NCI-H524 treated with DMSO at 0.1 percent for 48 hours (cell line): ENCODE measurements around the gene TNFRSF17.
"Not testable (repeated sequence)": the region's sequence is repeated elsewhere in the genome, so short reads cannot be mapped to it uniquely, and the experiment has no call there.

Experiments used
- DNase-seq: peaks from one replicate; lab custom pipeline; 2025; lab: John Stamatoyannopoulos, UW

The TNFRSF17 gene

DNA sequence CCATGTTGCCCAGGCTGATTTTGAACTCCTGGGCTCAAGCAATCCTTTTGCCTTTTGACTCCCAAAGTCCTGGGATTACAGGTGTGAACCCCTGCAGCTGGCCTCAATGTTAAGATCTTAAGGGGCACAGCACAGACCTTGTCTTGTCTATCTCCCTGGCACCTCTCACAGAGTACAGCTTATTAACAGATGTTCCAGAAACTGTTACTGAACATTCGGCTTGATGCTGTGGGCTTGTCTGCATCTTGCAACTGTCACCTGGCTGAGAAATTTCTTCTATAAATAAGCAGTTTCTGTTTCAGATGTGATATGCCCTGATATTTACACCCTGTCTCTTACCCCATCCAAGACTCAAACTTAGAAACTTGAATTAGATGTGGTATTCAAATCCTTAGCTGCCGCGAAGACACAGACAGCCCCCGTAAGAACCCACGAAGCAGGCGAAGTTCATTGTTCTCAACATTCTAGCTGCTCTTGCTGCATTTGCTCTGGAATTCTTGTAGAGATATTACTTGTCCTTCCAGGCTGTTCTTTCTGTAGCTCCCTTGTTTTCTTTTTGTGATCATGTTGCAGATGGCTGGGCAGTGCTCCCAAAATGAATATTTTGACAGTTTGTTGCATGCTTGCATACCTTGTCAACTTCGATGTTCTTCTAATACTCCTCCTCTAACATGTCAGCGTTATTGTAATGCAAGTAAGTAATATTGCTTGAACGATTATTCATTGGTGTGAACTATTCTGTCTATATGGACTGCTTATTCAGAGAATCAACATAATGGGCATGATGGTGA is at the start of gene TNFRSF17:
TNFRSF17 (plus strand) TSS at position 450 of the 791 bp plus-strand sequence; CDS start at position 565, 115 bp downstream.
- no peak for DNase-seq

DNA sequence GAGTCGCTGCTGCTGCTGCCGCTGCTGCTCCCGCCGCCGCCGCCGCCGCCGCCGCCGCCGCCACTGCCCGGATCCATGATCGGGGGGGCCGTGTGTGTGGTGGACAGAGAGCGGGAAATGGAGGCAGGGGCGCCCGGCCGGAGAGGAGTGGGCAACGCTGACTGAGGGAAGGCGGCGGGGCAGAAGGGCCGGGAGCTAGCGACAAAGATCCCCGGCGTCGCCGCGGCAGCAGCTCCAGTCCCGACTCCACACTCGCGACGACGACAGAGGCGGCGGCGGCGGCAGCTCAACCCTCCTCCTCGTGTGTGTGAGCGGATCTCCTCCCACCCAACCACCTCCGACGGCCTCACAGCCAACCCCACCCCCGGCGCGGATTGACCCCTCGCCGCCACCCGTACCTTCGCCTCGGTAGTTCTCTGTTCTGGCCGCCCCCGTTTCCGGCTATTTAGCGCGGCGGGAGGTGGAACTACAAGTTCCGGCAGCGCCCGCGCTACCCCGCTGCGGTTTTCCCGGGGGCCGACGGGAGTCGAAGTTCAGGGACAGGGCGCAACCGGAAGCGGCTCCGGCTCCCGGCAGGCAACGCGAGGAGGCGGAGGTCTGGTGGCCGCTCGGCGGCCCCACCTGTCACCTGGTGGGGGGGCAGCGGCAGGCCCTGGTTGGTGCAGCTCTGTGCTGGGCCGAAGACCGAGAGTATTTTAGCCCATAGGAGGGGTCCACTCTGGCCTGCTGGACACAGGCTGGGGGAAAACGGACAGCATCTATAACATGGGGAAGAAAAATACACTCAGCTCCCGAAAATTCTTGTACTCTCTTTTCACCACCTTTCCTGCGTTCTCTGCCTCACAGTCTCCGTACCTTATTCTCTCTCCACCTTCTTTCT is 49.1 kb upstream of the TNFRSF17 start, which contains the start of gene GSPT1:
GSPT1 (minus strand) TSS at position 313 of the 880 bp plus-strand sequence; CDS start at position 77, 236 bp downstream.
- peak; percentile 96 for DNase-seq

DNA sequence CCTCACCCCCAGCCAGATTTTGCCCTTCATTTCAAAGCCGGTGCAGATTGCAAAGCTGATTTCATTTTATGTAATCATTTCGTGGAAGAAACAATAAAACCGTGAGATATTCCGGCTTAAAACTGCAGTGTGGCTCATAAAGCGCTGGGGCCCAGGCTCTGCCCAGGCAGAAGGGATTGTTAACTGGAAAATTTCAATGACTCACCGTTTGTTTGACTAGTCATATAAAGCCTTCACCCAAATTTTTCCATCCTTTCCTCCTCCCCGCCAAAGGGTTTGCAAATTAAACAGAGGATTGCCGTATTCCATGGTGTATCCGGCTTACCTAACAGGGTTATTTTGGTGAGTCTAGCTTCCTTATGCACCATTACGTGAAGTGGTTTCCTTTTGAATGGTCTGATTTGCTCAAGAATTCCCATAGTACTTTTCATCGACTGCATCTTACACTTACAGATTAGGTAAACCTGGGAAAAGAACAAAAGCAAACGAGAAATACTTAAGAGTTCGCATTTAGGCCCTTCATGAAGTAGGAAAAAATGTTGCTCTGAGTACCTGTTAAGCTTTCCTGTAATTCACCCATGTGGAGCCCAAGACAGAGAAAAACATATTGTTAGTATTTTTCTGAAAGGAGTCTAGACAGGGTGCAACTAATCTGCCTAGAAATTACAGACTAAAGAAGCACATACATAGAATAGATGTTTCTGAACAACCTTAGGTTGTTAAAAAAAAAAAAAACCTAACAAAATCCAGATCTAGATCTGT is 48.3 kb upstream of the TNFRSF17 start:
- no peak for DNase-seq

DNA sequence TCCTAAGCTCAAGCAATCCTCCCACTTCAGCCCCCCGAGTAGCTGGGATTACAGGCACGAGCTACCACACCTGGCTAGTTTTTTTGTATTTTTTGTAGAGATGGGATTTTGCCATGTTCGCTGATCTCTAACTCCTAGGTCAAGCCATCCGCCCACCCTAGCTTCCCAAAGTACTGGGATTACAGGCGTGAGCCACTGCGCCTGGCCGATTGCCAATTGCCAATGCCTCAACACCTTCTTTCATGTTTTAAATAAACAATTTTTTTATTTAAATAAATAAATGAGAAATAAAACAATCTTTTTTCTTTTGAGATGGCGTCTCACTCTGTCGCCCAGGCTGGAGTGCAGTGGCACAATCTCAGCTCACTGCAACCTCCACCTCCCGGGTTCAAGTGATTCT is 41.0 kb upstream of the TNFRSF17 start:
- not testable (repeated sequence) for DNase-seq

DNA sequence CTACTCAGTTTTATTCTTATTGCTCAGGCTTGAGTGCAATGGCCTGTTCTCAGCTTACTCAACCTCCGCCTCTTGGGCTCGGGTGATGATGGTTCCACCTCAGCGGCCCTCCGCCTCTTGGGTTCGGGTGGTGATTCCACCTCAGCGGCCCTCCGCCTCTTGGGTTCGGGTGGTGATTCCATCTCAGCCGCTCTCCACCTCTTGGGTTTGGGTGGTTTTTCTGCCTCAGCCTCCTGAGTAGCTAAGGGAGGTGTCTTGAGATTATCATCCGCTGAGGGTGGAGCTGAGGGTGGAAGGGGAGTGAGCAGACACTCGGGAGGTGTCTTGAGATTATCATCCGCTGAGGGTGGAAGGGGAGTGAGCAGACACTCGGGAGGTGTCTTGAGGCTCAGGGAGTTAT is 37.7 kb upstream of the TNFRSF17 start:
- not testable (repeated sequence) for DNase-seq

DNA sequence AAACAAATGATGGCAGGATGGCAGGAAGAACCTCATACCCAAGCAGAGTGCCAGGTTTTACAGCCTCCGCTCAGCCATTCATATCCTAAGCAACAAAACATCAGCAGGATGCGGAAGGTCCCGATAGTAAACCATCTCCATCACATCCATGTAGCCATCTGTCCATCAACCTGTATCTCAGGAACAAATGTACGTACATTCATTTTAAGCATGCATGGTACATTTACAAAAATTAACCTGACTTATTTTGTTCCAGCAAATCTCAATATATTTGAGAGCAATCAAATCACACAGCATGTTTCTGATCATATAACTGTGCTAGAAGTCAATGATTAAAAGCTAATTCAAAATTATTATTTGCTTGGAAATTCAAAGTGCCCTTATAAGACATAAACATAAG is 23.1 kb upstream of the TNFRSF17 start, which contains the start of gene NPIPB2:
NPIPB2 (minus strand) TSS at position 101 of the 400 bp plus-strand sequence; CDS start at position 101, 0 bp downstream.
- DNase-seq = not testable (repeated sequence)

DNA sequence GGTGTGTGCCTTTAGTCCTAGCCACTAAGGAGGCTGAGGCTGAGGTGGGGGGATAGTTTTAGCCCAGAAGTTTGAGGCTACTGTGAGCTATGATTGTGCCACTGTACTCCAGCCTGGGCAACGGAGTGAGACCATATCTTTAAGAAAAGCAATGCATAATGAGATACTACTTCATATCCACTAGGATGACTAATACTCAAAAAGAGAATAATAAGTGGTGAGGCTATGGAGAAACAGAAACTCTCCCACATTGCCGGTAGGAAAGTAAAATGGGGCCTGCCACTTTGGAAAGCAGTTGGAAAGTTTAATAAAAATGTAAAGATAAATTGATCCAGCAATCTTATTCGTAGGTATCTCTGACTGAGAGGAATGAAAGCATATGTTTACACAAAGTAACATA is 18.6 kb upstream of the TNFRSF17 start:
- DNase-seq = no peak

DNA sequence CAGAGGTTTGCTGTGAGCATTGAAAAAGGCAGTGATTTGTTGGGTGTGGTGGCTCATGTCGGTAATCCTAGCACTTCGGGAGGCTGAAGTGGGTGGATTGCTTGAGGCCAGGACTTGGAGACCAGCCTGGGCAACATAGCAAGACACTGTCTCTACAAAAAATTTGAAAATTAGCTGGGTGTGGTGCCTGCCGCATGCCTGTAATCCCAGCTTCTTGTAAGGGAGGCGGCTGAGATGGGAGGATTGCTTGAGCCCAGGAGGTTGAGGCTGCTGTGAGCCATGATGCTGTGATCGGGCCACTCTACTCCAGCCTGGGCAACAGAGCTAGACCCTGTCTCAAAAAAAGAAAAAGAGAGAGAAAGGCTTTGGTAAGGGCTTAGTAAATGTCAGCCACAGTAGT is 16.2 kb upstream of the TNFRSF17 start:
- no peak for DNase-seq

DNA sequence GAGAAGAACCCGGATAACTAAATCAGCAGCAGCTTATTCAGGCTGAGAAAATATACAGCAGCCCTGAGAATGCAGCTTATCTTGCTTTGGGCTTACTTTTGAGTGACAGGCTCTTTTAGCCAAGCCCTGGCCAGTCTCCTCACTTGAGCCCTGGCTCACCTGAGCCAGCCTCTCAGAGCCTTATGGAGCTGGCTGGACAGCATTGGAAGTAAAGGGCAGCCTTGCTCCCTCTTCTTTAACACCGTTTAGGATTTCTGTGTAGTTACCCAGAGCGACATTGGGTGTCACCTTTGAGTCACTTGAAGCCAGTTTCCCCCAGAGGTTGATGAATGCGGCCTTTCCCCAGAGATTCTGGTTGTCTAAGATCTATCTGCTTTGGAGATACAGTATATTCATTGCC is 15.5 kb upstream of the TNFRSF17 start:
- DNase-seq = peak; percentile 39

DNA sequence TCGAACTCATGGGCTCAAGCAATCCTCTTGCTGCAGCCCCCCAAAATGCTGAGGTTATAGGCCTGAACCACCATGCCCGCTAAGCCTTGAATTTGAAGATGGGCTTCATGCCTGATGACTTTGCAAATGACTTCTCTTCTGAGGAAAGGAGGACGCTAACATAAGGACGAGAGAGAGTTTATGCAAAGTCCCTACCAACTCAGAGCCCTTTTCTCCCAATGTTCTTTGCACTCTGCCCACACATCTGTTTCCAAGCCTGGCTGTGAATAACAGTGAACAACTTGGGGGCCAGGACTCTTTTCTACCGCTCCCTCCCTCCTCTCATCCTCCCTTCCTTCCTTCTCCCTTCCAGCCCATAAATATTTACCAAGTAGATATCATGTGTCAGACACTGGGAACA is 14.6 kb upstream of the TNFRSF17 start:
- DNase-seq = no peak

DNA sequence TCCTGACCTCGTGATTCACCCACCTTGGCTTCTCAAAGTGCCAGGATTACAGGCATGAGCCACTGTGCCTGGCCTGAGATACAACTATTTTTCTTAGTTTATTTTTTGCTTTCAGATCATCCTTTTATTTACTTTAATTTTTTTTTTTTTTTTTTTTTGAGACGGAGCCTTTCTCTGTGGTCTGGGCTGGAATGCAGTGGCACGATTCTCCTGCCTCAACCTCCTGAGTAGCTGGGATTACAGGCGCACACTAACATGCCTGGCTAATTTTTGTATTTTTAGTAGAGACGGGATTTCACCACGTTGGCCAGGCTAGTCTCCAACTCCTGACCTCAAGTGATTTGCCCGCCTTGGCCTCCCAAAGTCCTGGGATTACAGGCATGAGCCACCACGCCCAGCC is 11.4 kb upstream of the TNFRSF17 start:
- DNase-seq = not testable (repeated sequence)

DNA sequence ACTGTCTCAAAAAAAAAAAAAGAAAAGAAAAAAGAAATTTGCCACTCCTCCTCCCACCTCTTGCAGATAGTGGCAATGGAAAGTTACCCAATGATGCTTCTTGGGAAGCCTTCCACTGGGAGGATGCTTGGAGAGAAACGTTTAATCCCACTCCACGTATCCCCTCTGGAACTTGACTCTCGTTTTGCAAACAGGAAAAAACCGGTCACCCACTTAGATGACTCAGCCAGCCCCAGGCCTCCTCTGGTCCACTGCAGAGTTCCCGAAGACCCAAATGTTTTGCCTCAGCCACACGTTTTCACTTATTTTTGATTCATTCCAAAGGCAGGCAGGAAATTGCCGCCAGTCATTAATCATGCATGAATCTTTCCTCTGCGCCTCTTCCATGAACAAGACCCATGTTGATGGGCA is 9.3 kb upstream of the TNFRSF17 start:
- no peak for DNase-seq

DNA sequence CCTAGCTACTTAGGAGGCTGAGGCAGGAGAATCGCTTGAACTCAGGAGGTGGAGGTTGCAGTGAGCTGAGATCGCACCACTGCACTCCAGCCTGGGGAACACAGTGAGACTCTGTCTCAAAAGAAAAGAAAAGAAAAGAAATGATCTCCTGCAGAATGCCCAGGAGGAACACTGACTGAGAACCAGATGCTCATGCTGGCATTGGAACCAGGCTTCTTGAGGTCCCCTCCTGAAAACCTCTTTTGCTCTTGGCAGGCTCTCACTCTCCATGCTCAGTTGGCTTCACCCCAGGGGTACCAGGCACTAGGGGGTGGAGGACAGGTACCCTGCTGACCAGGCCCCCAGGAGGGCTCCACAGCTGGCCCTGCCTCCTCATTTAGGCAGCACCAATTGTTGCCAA is 8.5 kb upstream of the TNFRSF17 start:
- DNase-seq = no peak

DNA sequence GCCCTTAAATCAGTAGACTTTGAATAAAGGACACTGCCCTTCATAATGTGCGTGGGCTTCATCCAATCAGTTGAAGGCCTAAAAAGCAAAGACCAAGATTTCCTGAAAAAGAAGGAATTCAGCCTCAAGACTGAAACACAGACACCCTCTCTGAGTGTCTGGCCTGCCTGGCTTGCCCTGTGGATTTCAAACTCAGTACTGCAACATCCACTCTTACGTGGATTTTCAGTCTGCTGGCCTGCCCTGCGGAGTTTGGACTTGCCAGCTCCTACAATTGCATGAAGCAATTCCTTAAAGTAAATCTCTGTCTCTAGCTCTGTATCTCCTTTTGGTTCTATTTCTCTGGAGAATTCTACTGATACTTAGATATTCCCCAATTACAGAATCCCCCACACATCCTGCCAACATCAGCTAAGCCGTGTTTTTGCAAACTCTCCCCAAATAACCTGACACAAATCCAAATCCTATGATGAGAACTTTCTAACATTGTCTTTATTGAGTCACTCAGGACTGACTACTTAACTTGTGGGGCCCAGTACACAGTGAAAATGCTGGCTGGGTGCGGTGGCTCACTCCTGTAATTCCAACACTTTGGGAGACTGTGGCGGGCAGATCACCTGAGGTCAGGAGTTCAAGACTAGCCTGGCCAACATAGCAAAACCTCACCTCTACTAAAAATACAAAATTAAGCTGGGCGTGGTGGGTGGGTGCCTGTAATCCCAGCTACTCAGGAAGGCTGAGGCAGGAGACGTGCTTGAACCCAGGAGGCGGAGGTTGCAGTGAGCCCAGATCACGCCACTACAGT is 7.2 kb upstream of the TNFRSF17 start:
- DNase-seq = no peak

DNA sequence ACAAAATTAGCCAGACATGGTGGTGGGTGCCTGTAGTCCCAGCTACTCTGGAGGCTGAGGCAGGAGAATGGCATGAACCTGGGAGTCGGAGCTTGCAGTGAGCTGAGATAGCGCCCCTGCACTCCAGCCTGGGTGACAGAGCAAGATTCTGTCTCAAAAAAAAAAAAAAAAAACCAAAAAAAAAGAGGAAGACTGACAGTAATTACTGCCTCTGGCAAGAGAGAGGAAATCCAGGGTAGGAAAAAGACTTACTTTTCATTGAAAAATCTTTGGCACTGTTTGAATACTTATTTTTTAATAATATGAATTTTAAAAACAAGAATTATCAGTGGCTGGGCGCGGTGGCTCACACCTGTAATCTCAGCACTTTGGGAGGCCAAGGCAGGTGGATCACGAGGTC is 2.6 kb upstream of the TNFRSF17 start:
- DNase-seq = not testable (repeated sequence)

DNA sequence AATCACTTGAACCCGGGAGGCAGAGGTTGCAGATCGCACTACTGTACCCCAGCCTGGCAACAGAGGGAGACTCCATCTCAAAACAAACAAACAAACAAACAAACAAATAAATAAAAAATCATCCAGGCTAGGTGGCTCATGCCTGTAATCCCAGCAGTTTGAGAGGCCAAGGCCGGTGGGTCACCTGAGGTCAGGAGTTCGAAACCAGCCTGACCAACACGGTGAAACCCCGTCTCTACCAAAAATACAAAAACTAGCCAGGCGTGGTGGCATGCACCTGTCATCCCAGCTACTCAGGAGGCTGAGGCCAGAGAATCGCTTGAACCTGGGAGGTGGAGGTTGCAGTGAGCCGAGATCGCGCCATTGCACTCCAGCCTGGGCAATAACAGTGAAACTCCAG is 2.0 kb upstream of the TNFRSF17 start:
- not testable (repeated sequence) for DNase-seq

DNA sequence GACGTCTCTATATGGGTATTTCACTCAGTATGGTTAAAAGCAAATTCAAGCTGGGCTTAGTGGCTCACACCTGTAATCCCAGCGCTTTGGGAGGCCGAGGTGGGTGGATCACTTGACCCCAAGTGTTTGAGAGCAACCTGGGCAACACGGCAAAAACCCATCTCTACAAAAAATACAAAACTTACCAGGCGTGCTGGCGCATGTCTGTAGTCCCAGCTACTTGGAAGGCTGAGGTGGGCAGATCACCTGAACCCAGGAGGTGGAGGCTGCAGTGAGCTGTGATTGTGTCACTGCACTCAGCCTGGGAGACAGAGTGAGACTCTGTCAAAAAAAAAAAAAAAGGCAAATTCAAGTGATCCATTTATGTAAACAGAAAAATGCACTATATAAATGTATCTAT is 1.3 kb upstream of the TNFRSF17 start:
- DNase-seq = no peak

DNA sequence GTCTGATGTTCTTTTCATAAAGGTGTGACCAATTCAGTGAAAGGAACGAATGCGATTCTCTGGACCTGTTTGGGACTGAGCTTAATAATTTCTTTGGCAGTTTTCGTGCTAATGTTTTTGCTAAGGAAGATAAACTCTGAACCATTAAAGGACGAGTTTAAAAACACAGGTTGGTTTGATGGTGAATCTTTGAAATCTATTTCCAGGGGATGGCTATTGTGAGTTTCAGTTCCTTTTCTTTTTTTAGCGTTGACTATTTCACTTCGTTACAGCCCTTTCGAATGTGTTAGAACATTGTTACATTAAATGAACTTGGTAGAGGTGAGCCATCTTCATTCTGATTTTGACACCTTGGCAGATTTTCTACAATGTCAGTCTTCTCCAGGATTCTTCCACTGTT is 1.2 kb downstream of the TNFRSF17 start:
- no peak for DNase-seq

DNA sequence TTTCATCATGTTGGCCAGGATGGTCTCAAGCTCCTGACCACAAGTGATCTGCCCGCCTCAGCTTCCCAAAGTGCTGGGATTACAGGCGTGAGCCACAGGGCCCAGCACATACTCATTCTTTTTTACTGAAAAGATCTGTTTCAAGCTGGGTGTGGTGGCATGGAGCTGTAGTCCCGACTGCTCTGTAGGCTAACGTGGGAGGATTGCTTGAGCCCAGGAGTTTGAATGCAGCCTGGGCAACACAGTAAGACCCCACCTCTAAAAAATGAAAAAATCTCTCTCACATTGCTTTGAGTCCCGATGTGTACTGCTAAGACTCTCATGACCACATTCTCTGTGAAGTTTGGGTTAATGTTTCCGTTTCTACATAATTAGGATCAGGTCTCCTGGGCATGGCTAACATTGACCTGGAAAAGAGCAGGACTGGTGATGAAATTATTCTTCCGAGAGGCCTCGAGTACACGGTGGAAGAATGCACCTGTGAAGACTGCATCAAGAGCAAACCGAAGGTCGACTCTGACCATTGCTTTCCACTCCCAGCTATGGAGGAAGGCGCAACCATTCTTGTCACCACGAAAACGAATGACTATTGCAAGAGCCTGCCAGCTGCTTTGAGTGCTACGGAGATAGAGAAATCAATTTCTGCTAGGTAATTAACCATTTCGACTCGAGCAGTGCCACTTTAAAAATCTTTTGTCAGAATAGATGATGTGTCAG is 2.3 kb downstream of the TNFRSF17 start:
- DNase-seq = no peak

DNA sequence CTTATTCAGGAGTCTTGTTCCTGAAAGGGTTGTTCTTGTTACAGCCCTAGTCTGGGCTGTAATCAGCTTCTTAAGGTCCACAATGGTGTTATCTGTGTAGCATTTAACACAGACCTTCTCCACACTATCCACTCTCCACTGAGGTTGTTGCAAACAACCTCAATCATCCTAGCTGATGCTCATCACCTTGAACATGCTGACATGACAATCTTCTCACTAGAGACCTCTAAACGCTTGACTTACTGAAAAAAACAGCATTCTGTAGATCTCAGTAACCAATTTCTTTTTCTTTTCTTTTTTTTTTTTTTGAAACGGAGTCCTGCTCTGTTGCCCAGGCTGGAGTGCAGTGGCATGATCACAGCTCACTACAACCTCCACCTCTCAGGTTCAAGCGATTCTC is 3.6 kb downstream of the TNFRSF17 start:
- DNase-seq = no peak
